NB4 (cell line): ENCODE results near the gene TENM4.

Experiments used
- DNase-seq: peaks from one replicate; pipeline ENCODE4 v3.0.0; 2010; ENCODE audit warnings: low read depth
- H3K4me3 ChIP-seq: one replicate; pipeline ENCODE4 v1.5.1; 2011; ENCODE audit warnings: mild to moderate bottlenecking, low read depth, low read length, moderate library complexity
- CTCF ChIP-seq: IDR thresholded peaks from one replicate; pipeline ENCODE4 v1.5.1; 2012; ENCODE audit warnings: low read depth, low read length
- MYC ChIP-seq: IDR thresholded peaks from 2 replicates; pipeline ENCODE4 v1.6.1; 2011; ENCODE audit warnings: low read depth, low read length
- POLR2A ChIP-seq: IDR thresholded peaks from 2 replicates; pipeline ENCODE4 v1.6.1; 2011; ENCODE audit warnings: mild to moderate bottlenecking; ENCODE audit not compliant: insufficient read length; ENCODE audit errors: extremely low read depth
- TF ChIP-seq, protein P1 (sequence below): IDR thresholded peaks from 2 replicates; pipeline ENCODE4 v1.6.1; 2011; ENCODE audit warnings: low read depth, low read length

The TENM4 gene

GRCh38 chr11:79110321-79110720 is 330.5 kb downstream of the TENM4 start:
- TF ChIP-seq, protein P1, sequence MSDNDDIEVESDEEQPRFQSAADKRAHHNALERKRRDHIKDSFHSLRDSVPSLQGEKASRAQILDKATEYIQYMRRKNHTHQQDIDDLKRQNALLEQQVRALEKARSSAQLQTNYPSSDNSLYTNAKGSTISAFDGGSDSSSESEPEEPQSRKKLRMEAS: no peak
- no peak for TF ChIP-seq POLR2A
- TF ChIP-seq CTCF: no peak
- TF ChIP-seq MYC: no peak
- no peak overlapping the region for H3K4me3 ChIP-seq
- DNase-seq: no peak

- no peak overlapping the region for H3K4me3 ChIP-seq
- DNase-seq: no peak
- TF ChIP-seq CTCF (no peak), MYC (no peak), POLR2A (no peak)
- TF ChIP-seq, protein P1: no peak
Observed at GRCh38 chr11:79108851-79109250, 332.0 kb downstream of the TENM4 start.

DNA sequence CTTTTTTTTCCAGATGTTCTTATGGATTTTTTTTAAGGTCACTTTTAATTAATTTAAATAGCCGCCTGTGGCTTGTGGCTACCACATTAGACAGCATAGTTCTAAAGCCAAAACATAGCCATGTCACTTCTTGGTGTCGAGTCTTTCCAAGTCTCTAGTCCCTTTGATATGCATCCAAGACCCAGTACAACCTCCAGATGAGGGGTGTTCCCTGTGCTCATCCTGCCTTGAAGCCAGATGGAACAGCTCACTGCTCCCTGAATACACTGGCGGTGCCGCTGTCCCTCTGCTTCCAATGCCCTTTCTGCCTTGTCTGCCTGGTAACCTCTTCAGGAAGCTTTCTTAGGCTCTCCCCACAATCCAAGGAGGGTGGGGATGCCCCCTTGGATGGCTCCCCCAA is 338.0 kb downstream of the TENM4 start:
- no peak for DNase-seq
- TF ChIP-seq CTCF: no peak
- no peak for TF ChIP-seq POLR2A
- H3K4me3 ChIP-seq: no peak overlapping the region

DNA sequence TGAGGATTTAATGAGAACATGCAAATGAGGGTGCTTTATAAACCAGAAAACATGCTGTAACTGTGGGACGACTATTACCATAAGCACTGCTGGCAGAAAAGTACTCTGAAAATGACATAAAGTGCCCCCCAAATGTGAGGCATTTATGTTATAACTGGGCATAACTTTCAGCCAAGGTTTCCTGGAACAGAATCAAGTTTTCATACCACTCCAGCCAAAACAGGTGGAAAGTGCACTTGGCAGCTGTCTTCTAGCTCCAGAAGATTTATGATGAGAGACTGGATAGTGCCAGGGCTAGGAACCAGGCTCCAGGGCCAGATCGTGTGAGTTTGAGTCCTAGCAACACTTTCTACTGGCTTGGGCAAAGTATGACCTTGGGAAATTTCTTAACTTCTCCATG is 339.2 kb downstream of the TENM4 start:
- no peak for DNase-seq
- TF ChIP-seq MYC (no peak), CTCF (no peak), POLR2A (no peak)
- TF ChIP-seq, protein P1: no peak
- H3K4me3 ChIP-seq: no peak overlapping the region

- TF ChIP-seq CTCF: peak; percentile 71
- TF ChIP-seq MYC: no peak
- TF ChIP-seq, protein P1: no peak
- no peak for TF ChIP-seq POLR2A
- H3K4me3 ChIP-seq: no peak overlapping the region
- DNase-seq: peak; percentile 63
Observed at GRCh38 chr11:79100093-79100910, 340.5 kb downstream of the TENM4 start.
